GM21619 (cell line): Measurements from ENCODE around the gene MAGI2.

Experiments used
- ATAC-seq: cut with Tn5 transposase; IDR thresholded peaks from one replicate; pipeline ENCODE4 v1.9.1; 2021; ENCODE audit not compliant: unreplicated experiment

MAGI2 gene

DNA sequence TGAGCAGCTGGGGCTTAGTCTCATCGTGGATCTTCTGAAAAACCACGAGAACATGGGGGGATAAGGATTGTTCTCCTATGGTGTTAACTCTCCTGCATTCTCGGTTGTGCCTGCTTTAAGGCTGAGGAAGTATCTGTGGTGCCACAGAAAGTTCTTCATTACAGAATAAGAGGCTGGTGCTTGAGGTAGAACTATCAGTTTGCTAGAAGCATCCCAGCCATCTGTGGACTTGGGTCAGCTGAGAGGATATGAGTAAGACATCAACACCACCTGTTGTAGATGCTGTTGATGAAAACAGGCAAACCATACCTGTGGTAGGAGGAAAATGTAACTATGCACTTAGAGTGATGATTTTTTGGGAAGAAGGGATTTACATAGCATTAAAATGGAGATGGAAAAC is 1238.3 kb downstream of the MAGI2 start:
- ATAC-seq, result no peak

DNA sequence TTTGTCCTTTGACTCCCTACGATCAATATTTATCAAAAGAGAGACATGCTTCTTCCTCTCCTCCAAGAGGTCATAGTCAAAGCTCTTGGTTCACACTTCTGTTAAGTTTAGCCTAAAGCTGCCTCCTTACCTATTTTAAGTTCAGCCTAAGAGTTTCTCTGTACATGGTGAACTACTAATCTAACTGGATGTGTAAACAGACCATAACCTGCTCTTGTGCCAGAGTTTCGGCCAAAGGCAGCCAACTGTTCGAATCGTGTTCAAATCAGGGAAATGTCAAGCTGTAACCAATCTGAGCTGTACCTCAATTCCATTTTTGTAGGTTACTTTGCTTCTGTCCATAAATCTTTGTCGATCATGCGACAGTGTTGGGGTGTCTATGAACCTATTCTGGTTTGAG is 1240.1 kb downstream of the MAGI2 start:
- no peak for ATAC-seq

DNA sequence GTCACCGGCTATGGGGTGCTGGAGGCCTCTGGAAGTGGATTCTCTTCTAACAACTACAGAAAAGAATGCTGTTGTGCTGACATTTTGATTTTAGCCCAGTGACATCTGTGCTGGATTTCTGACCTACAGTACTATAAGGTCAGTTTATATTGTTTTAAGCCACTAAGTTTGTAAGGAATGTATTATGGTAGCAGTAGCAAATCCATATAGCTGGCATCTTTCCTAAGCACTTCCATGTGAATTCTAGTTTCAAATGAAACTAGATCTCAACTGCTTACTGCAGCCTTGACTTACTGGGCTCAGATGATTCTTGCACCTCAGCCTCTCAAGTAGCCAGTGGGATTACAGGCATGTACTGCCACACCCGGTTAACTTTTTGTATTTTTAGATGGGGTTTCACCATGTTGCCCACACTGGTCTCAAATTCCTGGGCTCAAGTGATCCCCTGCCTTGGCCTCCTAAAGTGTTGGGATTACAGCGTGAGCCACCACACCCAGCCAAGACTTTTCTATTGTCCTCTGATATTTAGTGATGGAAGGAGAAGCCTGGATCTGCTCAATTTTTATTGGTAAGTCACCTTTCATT is 1240.9 kb downstream of the MAGI2 start:
- no peak for ATAC-seq

DNA sequence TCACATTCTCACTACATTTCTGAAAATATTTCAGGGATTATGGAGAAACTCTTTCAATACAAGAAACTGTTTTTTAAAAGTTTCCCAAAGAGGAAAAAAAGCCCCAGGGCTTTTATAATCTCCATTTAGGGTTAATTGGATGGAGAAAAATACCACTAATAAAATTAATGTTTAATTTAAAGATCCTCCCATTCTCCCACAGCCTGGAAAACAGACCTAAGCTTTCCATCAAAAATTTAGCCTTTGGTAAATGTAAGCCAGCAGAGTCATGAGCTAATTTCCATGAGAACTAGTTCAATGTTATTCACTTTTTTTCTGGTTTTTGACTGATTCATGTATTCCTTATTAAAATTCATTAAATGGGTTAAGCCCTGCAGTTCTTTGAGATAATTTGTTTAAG is 1246.2 kb downstream of the MAGI2 start:
- ATAC-seq, result no peak

DNA sequence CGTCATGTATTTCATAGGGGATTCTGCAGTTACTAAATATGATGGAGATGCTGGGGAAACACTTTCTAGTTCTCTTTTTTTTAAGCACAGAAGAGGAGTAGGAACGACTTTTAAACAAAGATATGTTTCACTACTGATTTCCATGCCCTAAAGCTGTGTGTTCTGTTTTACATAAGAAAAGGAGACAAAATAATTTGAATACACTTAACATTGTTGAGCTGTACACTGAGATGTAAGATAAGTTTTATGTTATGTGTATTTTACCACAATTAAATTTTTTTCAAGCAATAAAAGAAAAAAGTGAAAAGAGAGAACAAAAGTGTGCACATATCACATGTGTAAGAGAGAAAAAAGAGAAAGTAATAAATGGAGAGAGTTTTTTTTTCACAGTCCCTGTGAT is 1246.7 kb downstream of the MAGI2 start:
- no peak for ATAC-seq

DNA sequence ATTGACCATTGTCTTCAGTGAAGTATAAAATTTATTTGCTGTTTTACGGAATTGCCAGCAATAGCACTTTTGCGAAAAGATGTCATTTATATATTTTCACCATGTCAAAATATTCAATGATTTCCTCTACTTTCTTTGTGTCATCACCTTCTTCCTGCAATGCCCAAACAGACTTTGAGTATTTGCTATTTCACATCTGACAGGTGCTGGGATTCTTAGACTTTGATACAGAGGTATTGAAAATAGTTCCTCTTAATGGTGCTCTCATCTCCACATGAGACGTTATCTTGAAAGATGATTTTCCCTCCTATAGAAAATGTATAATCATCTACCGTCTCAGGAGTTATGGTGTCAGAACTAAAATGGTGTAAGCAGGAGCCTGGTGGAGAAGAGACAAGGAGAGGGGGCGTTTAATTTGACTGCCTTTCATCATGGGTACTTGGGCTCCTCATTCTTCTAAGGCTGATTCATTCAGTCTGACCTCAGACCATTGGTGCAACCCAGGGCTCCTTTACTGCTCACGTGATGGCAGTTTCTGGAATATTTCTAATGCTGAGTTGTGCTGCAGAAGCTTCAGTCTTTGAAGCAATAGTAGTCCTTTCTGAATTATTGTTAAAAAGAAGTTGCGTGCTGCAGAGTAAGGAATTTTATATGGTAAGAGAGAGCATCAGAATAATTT is 1250.3 kb downstream of the MAGI2 start:
- no peak for ATAC-seq

DNA sequence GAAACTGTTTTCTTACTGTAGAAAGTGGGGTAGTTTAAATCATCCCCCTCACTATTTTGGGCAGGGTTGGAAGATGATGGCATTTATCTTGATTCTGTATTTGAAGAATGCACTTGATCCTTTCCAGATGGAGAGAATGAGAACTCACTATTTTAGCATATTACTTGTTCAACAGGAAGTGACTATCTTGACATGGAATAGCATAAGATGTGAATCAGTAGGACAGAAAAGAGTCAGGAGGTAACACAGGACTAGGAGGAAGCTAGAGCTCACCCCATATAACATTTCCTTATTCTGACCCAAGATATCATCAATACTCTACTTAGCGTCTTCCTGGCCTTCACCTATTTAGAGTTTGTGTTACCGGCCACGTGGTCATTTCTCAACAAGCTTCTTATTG is 1254.7 kb downstream of the MAGI2 start:
- ATAC-seq, result no peak

DNA sequence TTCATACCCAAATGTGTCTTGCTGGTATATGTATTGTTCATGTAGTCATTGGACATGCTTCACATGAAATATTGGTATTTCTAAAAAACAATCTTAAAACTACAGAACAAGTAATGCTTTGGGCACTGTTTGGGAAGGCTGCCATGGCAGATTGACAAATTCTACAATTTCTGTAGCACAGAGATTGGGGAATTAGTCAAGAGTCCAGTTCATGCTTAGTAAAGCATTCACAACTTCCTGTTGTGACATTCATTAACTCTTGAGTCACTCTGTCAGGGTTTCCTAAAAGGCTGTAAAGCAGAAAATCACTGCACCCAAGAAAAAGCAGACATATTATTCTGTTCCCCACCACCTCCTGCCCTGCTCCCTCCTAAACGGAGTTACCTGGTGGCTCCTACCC is 1256.0 kb downstream of the MAGI2 start:
- ATAC-seq, result peak; percentile 58

DNA sequence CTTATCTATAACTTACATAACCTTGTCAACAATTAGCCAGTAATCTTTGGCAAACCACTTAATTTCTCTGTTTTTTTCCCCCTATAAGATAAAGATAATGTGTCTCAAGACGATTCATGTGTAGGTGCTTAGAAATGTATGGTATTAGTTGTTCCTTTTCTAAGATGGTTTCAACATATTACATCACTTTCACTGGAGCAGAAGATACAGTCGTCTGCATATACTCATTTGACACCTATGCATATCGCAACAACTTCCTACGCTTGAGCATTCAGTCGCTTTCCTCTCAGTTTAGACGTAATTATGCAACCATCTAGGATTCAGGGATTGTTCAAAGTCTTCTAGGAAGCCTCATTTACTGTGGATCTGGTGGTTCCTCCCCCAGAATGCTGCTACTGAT is 1258.2 kb downstream of the MAGI2 start:
- ATAC-seq, result no peak

DNA sequence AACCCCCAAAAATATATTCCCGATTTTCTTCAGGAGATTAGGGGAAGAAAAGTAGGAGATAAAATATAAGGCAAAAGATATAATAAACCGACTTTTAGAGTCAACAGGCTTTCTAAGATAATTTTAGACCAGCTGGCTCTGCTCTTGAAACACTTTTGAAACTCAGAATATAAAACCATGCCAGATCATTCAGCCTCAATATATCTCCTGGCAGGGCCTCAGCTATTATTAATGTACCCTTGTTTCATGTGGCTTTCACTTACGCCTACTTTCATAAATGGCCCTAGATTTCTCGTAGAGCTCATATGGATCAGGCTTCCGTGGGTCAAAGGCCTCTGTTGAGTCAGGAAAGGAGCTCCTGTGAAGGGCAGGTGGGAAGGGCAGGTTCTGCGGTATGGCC is 1258.9 kb downstream of the MAGI2 start:
- ATAC-seq, result no peak

DNA sequence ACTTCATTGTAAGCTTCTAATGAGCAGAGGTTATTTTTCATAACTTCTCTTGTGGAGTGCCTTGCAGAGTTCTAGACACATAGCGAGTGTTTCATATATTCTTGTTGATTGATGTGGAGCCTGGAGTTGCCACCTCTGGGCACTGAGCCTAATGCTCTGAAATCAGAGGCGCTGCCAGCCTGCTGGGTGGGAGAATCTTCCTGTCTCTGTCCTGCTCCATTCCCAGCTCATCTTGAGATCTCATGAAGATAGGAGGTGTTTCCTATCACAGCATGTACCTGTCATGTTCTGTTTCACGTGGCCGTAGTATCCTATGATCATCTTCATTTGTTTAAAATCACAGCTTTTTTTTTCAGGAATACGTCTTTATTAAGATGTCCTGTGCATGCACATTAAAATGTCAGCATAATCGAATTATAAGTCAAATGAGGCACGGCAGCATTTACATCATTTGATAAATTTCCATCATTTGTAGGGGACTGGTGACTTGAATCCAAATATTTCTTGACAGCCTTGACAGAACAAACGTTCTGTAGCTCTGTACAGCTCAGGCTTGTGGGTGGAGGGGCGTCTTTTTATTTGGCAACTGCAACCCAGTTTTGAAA is 1261.9 kb downstream of the MAGI2 start:
- ATAC-seq, result no peak

DNA sequence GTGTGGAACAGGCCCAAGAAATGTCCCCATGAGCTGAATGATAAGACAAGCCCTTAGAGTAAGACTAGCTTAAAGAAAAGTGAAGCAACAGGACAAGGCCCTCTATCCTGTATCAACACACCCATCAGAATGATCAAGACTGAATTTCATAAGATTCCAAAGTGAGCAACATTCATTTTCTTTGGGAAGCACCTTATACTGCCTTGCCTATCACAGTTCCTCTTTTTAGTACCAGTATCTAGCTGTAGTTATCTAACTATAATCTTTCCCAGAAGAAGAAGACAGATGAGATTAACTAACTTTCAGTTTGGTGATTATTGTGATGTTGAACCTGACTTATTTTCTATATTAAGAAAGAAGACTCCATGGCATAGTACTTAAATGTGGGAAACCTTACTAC is 1263.7 kb downstream of the MAGI2 start:
- ATAC-seq, result no peak

DNA sequence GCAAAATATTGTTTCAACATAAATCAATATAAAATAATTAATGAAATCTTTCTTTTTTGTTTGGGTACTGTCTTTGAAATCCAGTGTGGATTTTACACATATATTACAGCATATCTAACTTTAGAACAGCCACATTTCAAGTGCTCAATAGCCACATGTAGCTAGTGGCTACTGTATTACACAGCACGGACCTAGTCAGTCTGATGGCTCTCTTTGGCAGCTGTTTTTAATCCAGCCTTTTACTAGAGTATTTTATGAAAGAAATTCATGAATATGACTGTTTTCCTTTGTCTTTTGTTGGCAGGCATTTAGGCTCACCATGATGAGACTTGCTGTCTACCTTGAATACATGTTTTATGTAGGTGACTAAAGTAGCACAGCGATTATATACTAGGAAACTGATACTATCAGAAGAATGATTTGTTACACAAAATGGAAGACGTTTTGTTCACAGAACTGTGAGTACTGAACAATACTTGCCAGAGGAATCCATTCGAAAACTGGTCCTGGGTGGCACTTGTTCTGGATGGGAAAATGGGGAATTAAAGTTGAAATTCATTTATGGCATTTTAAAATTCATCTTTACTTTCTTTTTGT is 1268.2 kb downstream of the MAGI2 start:
- no peak for ATAC-seq

DNA sequence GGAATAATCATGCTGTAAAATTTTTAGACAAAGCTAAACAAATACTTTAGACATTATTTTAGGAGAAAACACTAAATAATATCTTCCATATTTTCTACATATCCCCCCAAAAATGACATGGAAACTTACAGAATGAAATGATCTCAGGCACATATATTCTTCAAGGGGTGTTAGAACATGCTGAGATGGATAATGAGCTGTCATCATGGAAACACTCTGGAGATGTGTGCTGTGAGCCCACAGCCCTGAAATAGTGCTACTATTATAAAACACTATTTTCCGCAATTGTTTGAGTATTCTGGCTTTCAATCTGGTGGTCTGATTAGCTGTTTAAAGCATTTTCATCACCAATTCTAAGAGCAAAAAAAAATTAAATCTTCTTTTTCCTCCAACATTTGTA is 1269.2 kb downstream of the MAGI2 start:
- ATAC-seq, result no peak

DNA sequence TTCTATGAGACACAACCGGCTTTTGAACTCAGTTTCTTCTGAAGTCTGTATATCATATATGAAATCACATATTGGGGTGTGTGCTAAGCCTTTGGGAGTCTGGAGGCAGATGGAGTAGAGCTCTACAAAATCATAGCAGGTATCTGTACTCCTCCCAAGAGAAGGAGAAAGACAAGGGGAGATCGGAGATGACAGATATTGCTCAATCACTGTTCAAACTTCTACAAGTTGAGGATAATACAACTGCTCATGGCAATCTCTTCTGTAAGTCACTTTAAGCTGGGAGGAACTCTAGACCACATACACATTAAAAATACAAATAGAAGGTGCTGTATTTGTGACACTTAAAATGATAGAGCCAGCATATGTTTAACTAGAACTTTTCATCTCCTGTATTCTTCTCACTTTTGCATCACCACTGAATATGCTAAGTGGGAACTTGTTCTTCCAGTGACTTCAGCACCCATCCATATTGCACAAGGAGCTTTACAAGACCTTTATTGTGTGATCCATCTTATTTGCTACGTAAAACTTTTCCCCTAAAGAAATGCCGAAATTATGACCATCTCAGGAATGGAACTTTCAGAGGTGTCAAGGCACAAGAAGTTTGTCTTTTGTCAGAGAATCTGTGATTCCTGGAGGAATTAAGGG is 1273.5 kb downstream of the MAGI2 start:
- no peak for ATAC-seq

DNA sequence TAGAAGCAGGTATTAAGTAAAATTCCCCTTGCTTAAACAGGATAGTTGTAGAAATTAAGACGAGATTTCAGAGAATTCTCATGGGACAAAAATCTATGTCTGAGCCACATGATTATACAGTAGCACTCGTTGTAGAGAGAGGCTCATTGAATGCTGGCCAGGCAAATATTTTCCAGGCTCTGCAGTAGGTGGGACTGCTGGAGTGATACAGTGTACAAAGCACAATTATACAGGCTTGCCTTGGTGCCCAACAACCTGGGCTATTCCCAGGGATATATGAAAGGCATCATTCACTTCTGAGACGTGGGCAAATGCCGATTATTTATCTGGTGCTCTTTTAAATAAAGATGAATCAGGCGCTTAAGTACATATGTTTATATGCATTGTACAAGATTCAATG is 1274.3 kb downstream of the MAGI2 start:
- no peak for ATAC-seq

DNA sequence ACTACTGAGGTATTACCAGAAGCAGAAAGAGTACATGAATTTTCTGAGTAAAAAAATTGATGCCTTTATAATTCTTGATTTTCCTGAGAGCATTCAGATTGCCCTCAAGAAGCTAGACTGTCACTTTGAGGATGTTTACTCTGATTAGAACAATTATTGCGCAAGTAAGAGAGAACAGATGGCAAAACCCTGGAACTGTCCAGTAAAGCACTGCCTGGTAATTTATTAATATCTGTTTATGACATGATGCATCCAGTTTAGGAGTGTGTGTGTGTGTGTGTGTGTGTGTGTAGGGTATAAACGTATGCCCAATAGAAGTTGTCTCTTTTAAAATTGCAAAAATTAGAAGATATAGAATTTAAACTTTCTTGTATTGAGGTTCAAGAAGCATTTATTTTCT is 1275.1 kb downstream of the MAGI2 start:
- no peak for ATAC-seq

DNA sequence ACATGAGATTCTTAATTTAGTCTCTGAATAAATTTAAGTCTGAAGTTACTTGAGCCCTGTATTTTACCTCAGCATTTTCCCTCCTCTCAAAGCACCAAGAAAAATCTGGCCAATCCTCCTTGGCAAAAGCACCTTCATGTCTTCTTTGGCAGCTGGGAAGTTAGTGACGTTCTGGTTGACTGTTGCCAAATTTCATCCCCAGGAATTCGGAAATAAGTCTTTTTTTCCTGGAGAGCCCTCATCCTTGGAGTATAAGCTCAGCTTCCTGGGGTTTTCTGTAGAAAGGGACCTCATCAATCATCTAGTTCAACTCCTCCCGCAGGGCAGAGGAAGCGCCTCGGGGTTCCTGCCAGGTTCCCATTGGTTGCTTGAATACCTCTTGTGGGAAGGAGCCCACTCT is 1277.3 kb downstream of the MAGI2 start:
- no peak for ATAC-seq

DNA sequence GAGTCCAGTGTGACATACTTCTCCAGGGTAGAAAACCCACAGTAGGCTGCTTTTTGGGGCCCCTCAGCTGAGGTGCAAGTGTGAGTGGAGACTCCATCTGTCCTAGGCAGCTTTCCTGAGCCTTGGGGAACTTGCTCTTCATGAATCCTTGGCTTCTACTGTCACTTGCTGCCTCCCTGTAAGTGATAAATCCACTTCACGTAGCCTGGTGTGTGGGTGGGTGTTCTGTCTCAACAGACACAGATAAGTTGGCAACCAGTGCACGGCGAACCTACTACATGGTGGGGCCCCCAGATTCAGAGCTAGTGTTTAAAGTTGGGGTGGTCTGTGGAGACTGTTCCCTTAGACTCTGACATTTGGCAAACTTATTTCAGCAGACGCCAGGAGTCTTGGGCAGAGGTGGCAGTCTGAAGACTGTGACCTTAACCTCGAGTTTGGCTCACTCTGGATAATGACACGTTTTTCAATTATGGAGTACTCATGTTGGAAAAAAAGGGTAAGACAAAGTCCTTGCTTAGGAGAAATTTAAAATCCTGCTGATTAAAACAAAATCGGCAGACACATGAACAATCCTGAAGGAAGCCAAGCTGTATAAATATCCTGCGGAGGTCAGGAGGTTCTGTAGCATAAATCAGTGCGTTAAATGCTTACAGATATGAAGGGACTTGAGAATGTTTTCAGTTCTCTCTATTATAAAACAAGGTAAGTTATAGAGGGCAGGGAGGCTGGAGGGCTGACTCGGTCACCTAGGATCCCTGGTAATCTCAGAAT is 1278.0 kb downstream of the MAGI2 start:
- ATAC-seq, result no peak

DNA sequence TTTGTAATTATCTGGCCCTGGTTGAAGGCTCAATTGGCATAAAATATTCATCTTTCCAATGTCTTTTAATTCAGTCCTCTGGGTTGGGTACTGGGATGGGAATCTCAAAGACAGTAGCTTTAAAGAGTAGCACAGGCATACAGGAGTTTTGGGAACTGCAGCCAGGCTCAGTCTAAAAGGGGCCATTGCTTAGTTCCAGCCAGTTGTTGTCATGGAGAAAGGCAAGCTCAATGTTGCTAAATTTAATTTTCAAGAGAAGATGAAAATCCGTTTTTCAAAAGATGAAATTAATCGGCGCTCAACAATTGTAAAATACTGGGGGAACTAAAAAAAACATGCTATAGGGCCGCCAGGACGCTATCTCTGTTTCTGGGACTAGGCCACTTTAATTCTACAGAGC is 1279.8 kb downstream of the MAGI2 start:
- no peak for ATAC-seq

DNA sequence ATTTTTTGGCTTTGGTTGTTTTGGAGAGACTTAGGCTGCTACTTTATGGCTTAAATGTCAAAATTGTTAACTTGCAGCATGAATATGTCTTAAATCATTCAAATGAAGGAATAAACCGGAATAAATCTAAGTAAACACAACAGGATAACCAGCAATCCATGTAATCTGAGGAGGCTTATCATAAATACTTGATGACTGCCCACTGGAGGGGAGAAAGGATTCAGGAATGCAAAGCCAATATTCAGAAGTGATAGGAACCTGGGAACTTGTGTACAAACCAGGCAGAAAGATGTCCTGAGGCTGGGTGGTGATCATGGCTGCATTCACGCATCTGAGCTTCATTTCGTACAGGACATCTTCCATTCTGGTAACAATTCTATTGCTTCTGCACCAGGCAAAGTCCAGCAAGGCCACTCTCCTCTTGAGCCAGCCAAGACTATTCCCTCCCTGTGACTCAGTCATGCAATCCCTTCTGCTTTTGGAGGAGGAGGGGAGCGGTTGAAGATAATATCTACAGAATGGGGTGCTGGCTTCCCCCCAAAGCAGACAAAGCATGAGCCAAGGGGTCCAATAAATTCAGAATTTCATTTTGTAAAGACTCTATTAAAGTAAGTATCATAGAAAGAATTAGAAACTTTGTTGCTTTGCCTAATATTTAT is 1280.4 kb downstream of the MAGI2 start:
- no peak for ATAC-seq
